Osteoblast (primary cell): Measurements from ENCODE around the gene HPCAL1. TPM values are rescaled to one million over a fixed set of nuclear protein-coding genes. Genes with fewer than 3 reads are reported as not detected.

Experiments
- DNase-seq: peaks from one replicate; pipeline ENCODE4 v3.0.0; 2011; ENCODE audit warnings: low spot score, mixed read lengths; ENCODE audit not compliant: insufficient read length; ENCODE audit errors: missing footprints
- H2AFZ ChIP-seq: 2 replicates; pipeline ENCODE4 v1.6.0; 2011; ENCODE audit warnings: mild to moderate bottlenecking, low read length
- H3K27ac ChIP-seq: 2 replicates; pipeline ENCODE4 v1.5.1; 2011; ENCODE audit warnings: mild to moderate bottlenecking, low read depth, low read length, moderate library complexity
- H3K27me3 ChIP-seq: 2 replicates; pipeline ENCODE4 v1.6.0; 2012; ENCODE audit warnings: mild to moderate bottlenecking, control low read depth, inconsistent platforms, low read length, moderate library complexity; ENCODE audit not compliant: insufficient read depth
- H3K36me3 ChIP-seq: 2 replicates; pipeline ENCODE4 v1.5.1; 2011; ENCODE audit warnings: mild to moderate bottlenecking, low read length, control low read depth, moderate library complexity; ENCODE audit not compliant: insufficient read depth
- H3K4me1 ChIP-seq: 2 replicates; pipeline ENCODE4 v1.5.1; 2011; ENCODE audit warnings: mild to moderate bottlenecking, low read length, control low read depth, moderate library complexity; ENCODE audit not compliant: insufficient read depth
- H3K4me2 ChIP-seq: 2 replicates; pipeline ENCODE4 v1.6.0; 2011; ENCODE audit warnings: mild to moderate bottlenecking, low read length; ENCODE audit not compliant: insufficient read depth
- H3K4me3 ChIP-seq: fragments of 200-600 bp; sonication (generic); 3 replicates; pipeline ENCODE4 v1.5.1; 2012; ENCODE audit warnings: mild to moderate bottlenecking, low read length, inconsistent platforms; ENCODE audit not compliant: insufficient read depth
- H3K79me2 ChIP-seq: 2 replicates; pipeline ENCODE4 v1.6.0; 2012; ENCODE audit warnings: mild to moderate bottlenecking, low read length, control low read depth, inconsistent platforms; ENCODE audit not compliant: insufficient read depth
- H3K9me3 ChIP-seq: 2 replicates; pipeline ENCODE4 v1.5.1; 2011; ENCODE audit warnings: low read depth, low read length, control low read depth
- H4K20me1 ChIP-seq: 2 replicates; pipeline ENCODE4 v1.6.0; 2012; ENCODE audit warnings: mild to moderate bottlenecking, low read length, control low read depth; ENCODE audit not compliant: insufficient read depth
- total RNA-seq: library from RNA; depleted of rRNA; stranded (reverse); fragments of >200 nt; gene quantifications from 2 replicates; pipeline ENCODE4 v1.2.3, GENCODE V29; 2012
- TF ChIP-seq, protein P1 (sequence below): IDR thresholded peaks from 2 replicates; pipeline ENCODE4 v1.5.1; 2011; ENCODE audit warnings: mild to moderate bottlenecking, low read depth, low read length, moderate library complexity; ENCODE audit errors: extremely low read depth

HPCAL1 gene
- total RNA-seq, 1 donor, result 57.2 TPM

DNA sequence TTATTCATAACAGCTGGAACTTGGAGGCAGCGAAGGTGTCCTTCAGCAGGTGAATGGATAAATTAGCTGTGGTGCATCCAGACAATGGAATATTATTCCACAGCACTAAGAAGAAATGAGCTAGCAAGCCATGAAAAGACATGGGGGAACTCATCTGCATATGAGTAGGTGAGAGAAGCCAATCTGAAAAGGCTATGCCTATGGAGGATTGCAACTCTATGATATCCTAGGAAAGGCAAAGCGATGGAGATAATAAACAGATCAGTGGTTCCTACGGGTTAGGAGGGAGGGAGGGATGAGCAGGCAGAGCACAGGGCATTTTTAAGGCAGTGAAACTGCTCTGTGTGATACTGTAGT, 79.3 kb downstream of the HPCAL1 start:
- H3K79me2 ChIP-seq, result peaks cover 92% of the 10 kb centered on the region
- peaks cover 41% of the 10 kb centered on the region for H3K4me1 ChIP-seq
- no peak overlapping the region for H3K27ac ChIP-seq
- no peaks in the 10 kb centered on the region for H3K9me3 ChIP-seq
- H3K4me2 ChIP-seq, result no peak overlapping the region
- TF ChIP-seq, protein P1, sequence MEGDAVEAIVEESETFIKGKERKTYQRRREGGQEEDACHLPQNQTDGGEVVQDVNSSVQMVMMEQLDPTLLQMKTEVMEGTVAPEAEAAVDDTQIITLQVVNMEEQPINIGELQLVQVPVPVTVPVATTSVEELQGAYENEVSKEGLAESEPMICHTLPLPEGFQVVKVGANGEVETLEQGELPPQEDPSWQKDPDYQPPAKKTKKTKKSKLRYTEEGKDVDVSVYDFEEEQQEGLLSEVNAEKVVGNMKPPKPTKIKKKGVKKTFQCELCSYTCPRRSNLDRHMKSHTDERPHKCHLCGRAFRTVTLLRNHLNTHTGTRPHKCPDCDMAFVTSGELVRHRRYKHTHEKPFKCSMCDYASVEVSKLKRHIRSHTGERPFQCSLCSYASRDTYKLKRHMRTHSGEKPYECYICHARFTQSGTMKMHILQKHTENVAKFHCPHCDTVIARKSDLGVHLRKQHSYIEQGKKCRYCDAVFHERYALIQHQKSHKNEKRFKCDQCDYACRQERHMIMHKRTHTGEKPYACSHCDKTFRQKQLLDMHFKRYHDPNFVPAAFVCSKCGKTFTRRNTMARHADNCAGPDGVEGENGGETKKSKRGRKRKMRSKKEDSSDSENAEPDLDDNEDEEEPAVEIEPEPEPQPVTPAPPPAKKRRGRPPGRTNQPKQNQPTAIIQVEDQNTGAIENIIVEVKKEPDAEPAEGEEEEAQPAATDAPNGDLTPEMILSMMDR, result no peak
- no peaks in the 10 kb centered on the region for H3K36me3 ChIP-seq
- H2AFZ ChIP-seq, result no peak overlapping the region
- no peak for DNase-seq
- peaks cover 73% of the 10 kb centered on the region for H4K20me1 ChIP-seq
- H3K4me3 ChIP-seq, result no peak overlapping the region
- H3K27me3 ChIP-seq, result no peaks in the 10 kb centered on the region

DNA sequence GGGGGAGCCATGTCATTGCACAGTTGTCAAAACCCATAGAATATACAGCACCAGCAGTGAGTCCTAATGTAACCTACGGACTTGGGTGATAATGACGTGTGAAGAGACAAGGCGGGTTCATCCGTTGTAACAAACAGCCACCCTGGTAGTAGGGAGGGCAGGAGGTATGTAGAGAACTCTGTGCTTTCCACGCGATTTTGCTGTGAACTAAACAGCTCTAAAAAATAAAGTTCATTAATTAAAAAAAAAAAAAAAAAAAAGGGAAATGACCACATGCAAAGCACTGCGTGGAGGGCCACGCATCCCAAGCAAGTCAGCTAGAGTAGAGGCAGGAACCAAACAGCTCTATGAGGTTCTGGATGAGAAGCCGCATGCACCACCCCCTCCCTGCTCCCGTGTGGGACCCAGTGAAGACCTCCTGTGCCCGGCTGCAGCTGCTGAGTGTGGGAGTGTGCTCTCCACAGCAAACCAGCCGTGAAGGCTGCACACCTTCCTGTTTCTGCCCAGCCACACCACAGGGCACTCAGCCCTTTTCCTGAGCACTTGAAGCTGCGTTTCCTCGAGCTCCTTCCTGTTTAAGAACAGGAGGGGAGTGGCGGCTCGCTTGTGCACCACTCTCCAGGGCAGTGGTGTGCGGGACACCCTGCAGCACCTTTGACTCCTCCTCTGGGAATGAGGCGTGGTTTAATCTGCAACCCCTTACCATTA, 79.8 kb downstream of the HPCAL1 start:
- Histone ChIP-seq H3K4me1 (peaks cover 41% of the 10 kb centered on the region), H3K9me3 (no peaks in the 10 kb centered on the region), H3K79me2 (peaks cover 92% of the 10 kb centered on the region), H3K4me3 (no peak overlapping the region), H3K27ac (no peak overlapping the region), H3K27me3 (no peaks in the 10 kb centered on the region), H3K36me3 (peaks cover 2% of the 10 kb centered on the region), H4K20me1 (peaks cover 78% of the 10 kb centered on the region), H2AFZ (no peak overlapping the region), H3K4me2 (no peak overlapping the region)
- TF ChIP-seq, protein P1, result no peak
- DNase-seq, result no peak

DNA sequence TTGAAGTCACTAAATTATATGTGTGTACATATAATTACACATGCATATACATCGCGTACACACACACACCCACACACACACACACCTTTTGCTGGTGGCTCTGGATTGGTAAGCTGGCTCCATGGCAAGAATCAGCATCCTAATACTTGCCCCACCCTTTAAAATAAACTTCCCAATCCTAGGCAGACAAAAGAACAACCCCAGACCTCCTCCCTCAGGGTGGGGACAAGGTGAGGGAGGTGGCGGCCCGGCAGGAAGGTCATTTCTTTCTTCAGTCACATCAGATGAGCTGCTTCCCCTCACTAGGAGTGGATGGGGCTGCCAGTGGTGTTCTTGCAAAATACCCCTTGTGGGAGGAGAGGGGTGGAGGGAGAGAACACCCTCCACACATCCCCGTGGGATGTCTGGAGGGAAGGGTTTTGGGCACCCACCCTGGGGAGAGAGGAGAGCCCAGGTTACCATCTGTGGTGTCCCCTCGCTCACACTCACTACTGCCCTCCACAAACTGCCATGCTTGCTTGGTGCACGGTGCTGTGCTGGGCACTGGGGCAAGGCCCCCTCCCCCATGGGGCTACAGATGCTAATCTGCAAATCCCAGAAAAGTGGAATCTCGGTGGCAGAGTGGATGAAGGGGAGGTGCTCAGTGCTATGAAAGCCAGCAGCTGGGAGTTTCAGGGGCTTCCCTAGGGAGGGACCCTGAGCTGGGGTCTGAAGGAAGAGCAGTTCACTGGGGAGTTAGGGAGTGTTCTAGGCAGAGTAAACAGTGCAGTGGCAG, 81.4 kb downstream of the HPCAL1 start:
- Histone ChIP-seq H3K4me3 (no peak overlapping the region), H3K4me1 (peaks cover 40% of the 10 kb centered on the region), H3K36me3 (peaks cover 6% of the 10 kb centered on the region), H2AFZ (no peak overlapping the region), H3K4me2 (no peak overlapping the region), H3K79me2 (peaks cover 92% of the 10 kb centered on the region), H3K27ac (no peak overlapping the region), H3K27me3 (no peaks in the 10 kb centered on the region), H4K20me1 (peaks cover 79% of the 10 kb centered on the region), H3K9me3 (no peaks in the 10 kb centered on the region)
- no peak for DNase-seq
- TF ChIP-seq, protein P1, result no peak

DNA sequence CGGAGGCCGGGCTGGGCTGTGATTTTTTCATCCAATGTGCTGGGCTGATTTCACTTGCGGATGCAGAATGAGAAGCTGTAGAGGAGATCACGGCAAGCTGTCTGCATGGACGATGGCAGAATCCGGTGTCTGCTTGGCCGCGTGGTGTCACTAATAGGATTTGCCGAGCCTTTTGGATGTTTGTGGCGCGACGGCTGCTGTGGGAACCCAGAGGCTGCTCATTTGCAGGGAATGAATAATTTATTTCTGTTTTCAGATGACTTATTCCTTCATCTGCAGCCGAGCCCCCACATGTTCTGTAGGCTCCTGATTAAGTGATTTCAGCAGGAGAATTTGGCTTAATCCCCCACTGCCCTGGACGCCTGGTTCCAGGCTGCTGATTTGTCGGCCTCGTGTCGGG, 82.8 kb downstream of the HPCAL1 start:
- Histone ChIP-seq H3K4me1 (peaks cover 39% of the 10 kb centered on the region), H3K4me2 (no peak overlapping the region), H3K36me3 (peaks cover 6% of the 10 kb centered on the region), H3K4me3 (no peak overlapping the region), H4K20me1 (peaks cover 66% of the 10 kb centered on the region), H3K9me3 (no peaks in the 10 kb centered on the region), H3K79me2 (peaks cover 90% of the 10 kb centered on the region), H3K27me3 (no peaks in the 10 kb centered on the region), H2AFZ (no peak overlapping the region), H3K27ac (peak overlapping the region; percentile 27)
- TF ChIP-seq, protein P1, result no peak
- no peak for DNase-seq
